Measurements from ENCODE around the gene OPA1. TPM values are rescaled to one million over a fixed set of nuclear protein-coding genes. Genes with fewer than 3 reads are reported as not detected.

OPA1 gene
- total RNA-seq, 1 experiment from 2014 or later, result 76.1 TPM

GRCh38 chr3:193732827-193733226, 139.8 kb downstream of the OPA1 start:
- no peak for DNase-seq (ENCODE audit: low read depth in 1 of 2, low spot score in 2 of 2)
- Histone ChIP-seq H3K4me3 (no peak overlapping the region), H3K27me3 (replicated peaks) (no peaks in the 10 kb centered on the region), H3K27ac (no peak overlapping the region), H3K9me3 (replicated peaks) (no peaks in the 10 kb centered on the region), H3K36me3 (no peaks in the 10 kb centered on the region), H3K4me1 (replicated peaks) (no peaks in the 10 kb centered on the region; the same call in 1 of the 2 replicates)

- H3K4me1 ChIP-seq (replicated peaks), result no peaks in the 10 kb centered on the region; the same call in 1 of the 2 replicates
- no peak overlapping the region for H3K4me3 ChIP-seq
- H3K27me3 ChIP-seq (replicated peaks), result no peaks in the 10 kb centered on the region
- no peak overlapping the region for H3K27ac ChIP-seq
- H3K36me3 ChIP-seq, result no peaks in the 10 kb centered on the region
- no peaks in the 10 kb centered on the region for H3K9me3 ChIP-seq (replicated peaks)
- no peak for DNase-seq (ENCODE audit: low read depth in 1 of 2, low spot score in 2 of 2)
Measured at GRCh38 chr3:193734737-193735366, 141.8 kb downstream of the OPA1 start.

GRCh38 chr3:193735850-193736249, 142.8 kb downstream of the OPA1 start:
- Histone ChIP-seq H3K27ac (no peak overlapping the region), H3K27me3 (replicated peaks) (no peaks in the 10 kb centered on the region), H3K36me3 (no peaks in the 10 kb centered on the region), H3K4me1 (replicated peaks) (no peaks in the 10 kb centered on the region; the same call in 1 of the 2 replicates), H3K4me3 (no peak overlapping the region), H3K9me3 (replicated peaks) (no peaks in the 10 kb centered on the region)
- no peak for DNase-seq (ENCODE audit: low read depth in 1 of 2, low spot score in 2 of 2)

GRCh38 chr3:193736616-193737015, 143.6 kb downstream of the OPA1 start:
- DNase-seq (ENCODE audit: low read depth in 1 of 2, low spot score in 2 of 2), result no peak
- H3K9me3 ChIP-seq (replicated peaks), result no peaks in the 10 kb centered on the region
- H3K36me3 ChIP-seq, result no peaks in the 10 kb centered on the region
- H3K4me3 ChIP-seq, result no peak overlapping the region
- H3K4me1 ChIP-seq (replicated peaks), result no peaks in the 10 kb centered on the region; the same call in 1 of the 2 replicates
- no peak overlapping the region for H3K27ac ChIP-seq
- H3K27me3 ChIP-seq (replicated peaks), result no peaks in the 10 kb centered on the region

- Histone ChIP-seq H3K36me3 (no peaks in the 10 kb centered on the region), H3K27ac (no peak overlapping the region), H3K9me3 (replicated peaks) (no peaks in the 10 kb centered on the region), H3K4me1 (replicated peaks) (no peaks in the 10 kb centered on the region; the same call in 1 of the 2 replicates), H3K4me3 (no peak overlapping the region), H3K27me3 (replicated peaks) (no peaks in the 10 kb centered on the region)
- DNase-seq (ENCODE audit: low read depth in 1 of 2, low spot score in 2 of 2), result no peak
Measured at GRCh38 chr3:193737191-193737751, 144.3 kb downstream of the OPA1 start.

- Histone ChIP-seq H3K27me3 (replicated peaks) (no peaks in the 10 kb centered on the region), H3K4me1 (replicated peaks) (no peaks in the 10 kb centered on the region), H3K4me3 (no peak overlapping the region), H3K9me3 (replicated peaks) (no peaks in the 10 kb centered on the region), H3K36me3 (no peaks in the 10 kb centered on the region), H3K27ac (no peak overlapping the region)
- no peak for DNase-seq (ENCODE audit: low read depth in 1 of 2, low spot score in 2 of 2)
Measured at GRCh38 chr3:193742628-193743027, 149.6 kb downstream of the OPA1 start.

GRCh38 chr3:193743702-193744047, 150.7 kb downstream of the OPA1 start:
- no peak overlapping the region for H3K4me3 ChIP-seq
- no peaks in the 10 kb centered on the region for H3K4me1 ChIP-seq (replicated peaks)
- no peak for DNase-seq (ENCODE audit: low read depth in 1 of 2, low spot score in 2 of 2)
- no peaks in the 10 kb centered on the region for H3K36me3 ChIP-seq
- H3K9me3 ChIP-seq (replicated peaks), result no peaks in the 10 kb centered on the region
- H3K27ac ChIP-seq, result no peak overlapping the region
- H3K27me3 ChIP-seq (replicated peaks), result no peaks in the 10 kb centered on the region

GRCh38 chr3:193744048-193744821, 151.2 kb downstream of the OPA1 start:
- H3K9me3 ChIP-seq (replicated peaks), result no peaks in the 10 kb centered on the region
- no peaks in the 10 kb centered on the region for H3K4me1 ChIP-seq (replicated peaks)
- H3K27ac ChIP-seq, result no peak overlapping the region
- H3K27me3 ChIP-seq (replicated peaks), result no peaks in the 10 kb centered on the region
- H3K4me3 ChIP-seq, result no peak overlapping the region
- H3K36me3 ChIP-seq, result no peaks in the 10 kb centered on the region
- DNase-seq (ENCODE audit: low read depth in 1 of 2, low spot score in 2 of 2), result no peak

- DNase-seq (ENCODE audit: low read depth in 1 of 2, low spot score in 2 of 2), result no peak
Measured at GRCh38 chr3:193744822-193745684, 152.0 kb downstream of the OPA1 start.

GRCh38 chr3:193746832-193747231, 153.8 kb downstream of the OPA1 start:
- no peak overlapping the region for H3K27ac ChIP-seq
- no peaks in the 10 kb centered on the region for H3K36me3 ChIP-seq
- H3K4me1 ChIP-seq (replicated peaks), result no peaks in the 10 kb centered on the region
- H3K9me3 ChIP-seq (replicated peaks), result no peaks in the 10 kb centered on the region
- no peak overlapping the region for H3K4me3 ChIP-seq
- DNase-seq (ENCODE audit: low read depth in 1 of 2, low spot score in 2 of 2), result no peak
- no peaks in the 10 kb centered on the region for H3K27me3 ChIP-seq (replicated peaks)

More at GRCh38 chr3:193744822-193745684, 152.0 kb downstream of the OPA1 start:
- Histone ChIP-seq H3K4me1 (replicated peaks) (no peaks in the 10 kb centered on the region), H3K9me3 (replicated peaks) (no peaks in the 10 kb centered on the region), H3K4me3 (no peak overlapping the region), H3K36me3 (no peaks in the 10 kb centered on the region), H3K27ac (no peak overlapping the region), H3K27me3 (replicated peaks) (no peaks in the 10 kb centered on the region)

Other genes with a start within 250 kb of the OPA1 start
- gene ATP13A5, start 214.5 kb upstream of the OPA1 start, total RNA-seq (2014; rRNA removed; shearing (Covaris generic)), result not detected in 2 replicates
- gene ATP13A4, start 38.3 kb upstream of the OPA1 start, total RNA-seq (2014; rRNA removed; shearing (Covaris generic)), result not detected in 2 replicates